Stimulated activated naive CD4-positive, alpha-beta T cell (primary cell): ENCODE results near the gene DAGLA.

ENCODE experiments used
- DNase-seq, 6 experiments: peaks; one replicate each; lab custom pipeline; 2025; lab: John Stamatoyannopoulos, UW

DAGLA gene

GRCh38 chr11:61765550-61766253 lies 85.5 kb downstream of the DAGLA start:
- no peak for DNase-seq

DNA sequence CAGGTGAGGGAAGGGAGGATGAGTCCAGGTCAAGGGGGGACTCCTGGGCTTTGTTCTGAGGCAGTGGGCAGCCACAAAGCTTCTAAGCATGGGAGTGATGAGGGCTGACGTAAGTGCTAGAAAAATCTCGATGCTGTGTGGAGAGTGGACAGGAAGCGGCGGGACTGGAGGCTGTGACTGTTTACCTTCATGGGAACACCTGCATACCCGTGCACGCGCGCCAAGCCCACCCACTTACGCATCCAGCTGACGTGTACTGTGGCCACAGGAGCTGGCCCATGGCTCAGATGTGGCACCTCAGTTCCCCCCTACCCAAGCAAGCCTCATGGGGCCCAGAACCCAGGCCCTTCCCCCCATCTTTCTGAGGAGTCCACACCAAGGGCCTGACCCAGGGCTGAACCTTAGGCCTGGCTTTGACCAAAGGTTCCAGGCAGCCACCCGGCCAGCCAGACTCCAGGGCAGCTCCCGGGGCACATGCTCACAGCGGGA lies 86.2 kb downstream of the DAGLA start:
- no peak for DNase-seq

DNA sequence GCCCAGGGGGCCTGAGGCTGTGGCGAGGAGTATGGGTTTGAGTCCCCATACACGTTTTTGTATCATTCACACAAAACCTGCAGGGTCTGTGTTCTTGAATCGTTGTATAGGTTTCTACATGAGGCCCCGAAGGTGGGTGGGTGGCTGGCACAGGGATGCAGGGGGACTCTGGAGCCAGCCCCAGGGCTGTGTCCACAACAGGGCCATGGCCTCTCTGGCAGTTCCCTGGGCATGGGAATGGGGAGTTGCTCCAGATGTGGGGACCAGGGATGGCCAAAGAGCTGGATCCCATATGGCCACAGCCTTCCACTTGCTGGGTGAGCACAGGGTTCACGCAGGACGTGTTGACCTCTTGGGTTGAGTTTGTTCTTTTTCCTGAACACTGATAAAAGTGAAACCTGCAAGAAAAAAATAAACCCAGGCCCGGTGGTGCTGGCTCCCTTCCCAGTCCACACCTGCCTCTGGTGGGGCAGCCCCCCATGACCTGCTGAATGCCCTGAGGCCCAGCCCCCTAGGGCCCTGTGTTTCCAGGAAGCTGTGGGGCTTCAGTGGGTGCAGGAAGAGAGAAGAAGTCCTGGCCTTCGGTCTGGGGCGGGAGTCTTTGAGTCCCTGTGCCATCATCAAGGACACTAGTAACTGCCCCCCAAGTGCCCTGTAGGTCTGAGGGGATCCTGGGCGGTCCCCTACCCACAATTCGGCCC lies 88.3 kb downstream of the DAGLA start:
- no peak for DNase-seq

DNA sequence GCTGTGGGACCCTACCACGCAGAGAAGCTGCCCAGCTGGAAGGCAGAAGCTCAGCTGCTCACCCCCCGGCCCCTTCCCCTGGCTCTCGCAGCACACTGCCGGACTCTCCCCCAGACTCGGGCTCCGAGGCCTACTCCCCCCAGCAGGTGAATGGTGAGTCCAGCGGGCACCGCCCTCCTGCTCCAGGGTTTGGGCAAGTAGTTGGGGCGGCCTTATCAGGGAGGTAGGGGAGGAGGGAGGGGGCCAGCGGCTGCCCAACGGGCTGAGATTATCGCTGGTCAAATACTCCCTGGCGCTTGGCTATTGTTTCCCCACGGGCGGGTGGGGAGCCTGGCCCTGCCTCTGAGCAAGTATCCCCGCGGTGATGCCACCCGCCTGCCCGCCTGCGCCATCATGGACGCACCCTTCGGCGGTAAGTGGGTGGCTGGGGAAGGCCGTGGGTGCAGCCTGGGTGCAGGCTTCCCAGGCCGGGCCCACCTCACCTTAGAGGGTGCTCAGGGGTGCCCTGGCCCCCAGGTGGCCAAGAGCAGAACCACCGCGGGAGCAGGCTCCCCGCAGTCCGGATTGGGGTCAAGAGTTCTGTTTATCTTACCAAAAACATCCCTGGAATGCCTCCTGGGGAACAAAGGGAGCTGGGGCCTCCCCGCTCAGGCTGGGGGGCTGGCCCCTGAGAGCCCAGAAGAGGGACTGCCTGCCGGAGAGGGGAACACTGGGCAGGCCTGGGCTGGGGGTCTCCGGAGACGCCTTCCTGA lies 89.2 kb downstream of the DAGLA start:
- DNase-seq: no peak

DNA sequence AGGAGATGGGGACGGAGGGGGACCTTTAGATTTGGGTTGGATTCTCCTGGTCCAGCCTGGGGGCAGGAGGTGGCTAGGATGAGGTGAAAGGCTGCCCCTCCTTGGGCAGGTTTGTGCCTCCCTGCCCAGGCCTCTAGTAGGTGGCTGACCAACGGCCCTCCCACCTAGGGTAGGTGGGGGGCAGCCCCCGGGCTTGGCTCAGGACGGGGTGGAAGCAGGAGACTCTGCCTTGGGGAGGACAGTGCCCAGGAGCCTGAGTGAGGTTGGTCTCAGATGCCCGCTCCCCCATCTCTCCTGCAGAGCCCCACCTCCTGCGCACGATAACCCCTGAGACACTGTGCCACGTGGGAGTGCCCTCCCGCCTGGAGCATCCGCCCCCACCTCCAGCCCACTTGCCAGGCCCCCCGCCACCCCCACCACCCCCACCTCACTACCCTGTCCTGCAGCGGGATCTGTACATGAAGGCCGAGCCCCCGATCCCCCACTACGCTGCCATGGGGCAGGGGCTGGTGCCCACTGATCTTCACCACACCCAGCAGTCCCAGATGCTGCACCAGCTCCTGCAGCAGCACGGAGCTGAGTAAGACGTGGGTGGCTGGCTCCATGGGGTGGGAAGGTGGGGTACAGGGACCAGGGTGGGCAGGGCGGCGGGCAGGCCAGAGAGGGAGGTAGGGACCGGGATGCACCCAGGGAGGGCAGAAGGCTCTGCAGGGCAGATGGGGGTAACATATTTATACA lies 89.9 kb downstream of the DAGLA start:
- DNase-seq: no peak

- no peak for DNase-seq
Measured at GRCh38 chr11:61771195-61771894, 91.2 kb downstream of the DAGLA start.

DNA sequence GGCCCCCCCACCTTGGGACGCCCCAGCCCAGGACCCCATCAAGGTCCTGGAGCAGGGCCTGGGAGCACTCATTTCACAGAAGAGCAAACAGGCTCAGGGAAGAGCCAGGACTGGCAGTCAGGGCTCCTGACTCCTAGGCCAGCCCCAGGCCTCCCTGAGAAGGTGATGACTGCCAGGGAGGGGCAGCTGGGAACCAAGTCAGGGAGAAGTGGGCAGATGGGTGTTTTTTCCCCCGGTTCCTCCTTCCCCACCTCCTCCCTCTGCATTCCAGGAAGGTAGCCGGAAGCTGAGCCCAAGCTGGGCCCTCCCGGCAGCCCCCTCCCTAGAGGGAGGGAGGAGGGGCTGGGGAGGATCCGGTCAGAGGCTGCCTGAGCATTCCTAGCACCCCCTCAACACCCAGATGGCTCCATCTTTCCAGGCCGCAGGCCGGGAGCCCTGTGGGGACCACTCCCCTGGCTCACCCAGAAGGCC lies 91.8 kb downstream of the DAGLA start:
- no peak for DNase-seq

- DNase-seq: no peak
Measured at GRCh38 chr11:61773356-61773755, 93.2 kb downstream of the DAGLA start.

GRCh38 chr11:61773809-61774208 lies 93.6 kb downstream of the DAGLA start:
- no peak for DNase-seq

DNA sequence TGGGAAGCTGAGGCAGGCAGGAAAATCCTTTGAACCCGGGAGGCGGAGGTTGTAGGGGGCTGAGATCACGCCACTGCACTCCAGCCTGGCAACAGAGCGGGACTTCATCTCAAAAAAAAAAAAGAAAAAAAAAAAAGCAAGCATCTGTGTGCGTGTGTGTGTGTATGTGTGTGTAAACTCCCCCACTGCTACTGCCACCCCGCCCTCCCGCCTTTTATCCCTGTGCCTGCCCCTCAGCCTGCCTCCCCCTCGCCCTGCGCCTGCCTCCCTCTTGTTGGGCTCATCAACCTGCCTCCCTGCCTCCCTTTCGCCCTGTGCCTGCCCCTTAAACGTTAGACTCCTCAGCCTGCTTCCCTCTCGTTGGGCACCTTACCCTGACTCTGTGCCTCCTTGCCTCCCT lies 94.2 kb downstream of the DAGLA start:
- DNase-seq: no peak

DNA sequence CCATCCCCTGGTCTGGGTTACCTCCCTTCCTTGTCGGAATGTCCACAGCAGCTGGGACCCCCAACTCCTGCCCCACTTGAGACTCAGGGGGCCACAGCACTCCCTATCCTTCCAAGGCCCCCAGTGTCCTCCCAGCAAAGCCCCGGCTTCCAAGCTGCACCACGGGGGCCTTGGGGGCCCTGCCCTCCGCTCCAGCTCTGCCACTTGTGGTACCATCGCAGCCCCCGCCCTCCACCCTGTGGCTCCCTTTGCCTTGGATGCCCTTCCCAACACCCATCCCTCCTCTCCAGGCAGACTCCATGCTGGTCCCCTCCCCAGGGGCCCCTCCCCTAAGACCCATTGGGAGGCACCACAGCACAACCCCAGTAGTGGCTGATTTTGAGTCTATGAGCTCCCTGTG lies 94.9 kb downstream of the DAGLA start:
- no peak for DNase-seq

- DNase-seq: no peak
Measured at GRCh38 chr11:61775606-61776554, 95.7 kb downstream of the DAGLA start.

- peak in 4 of 6 experiments; percentile 6 to 37 (median 23) for DNase-seq
Measured at GRCh38 chr11:61776561-61777075, 96.4 kb downstream of the DAGLA start.

DNA sequence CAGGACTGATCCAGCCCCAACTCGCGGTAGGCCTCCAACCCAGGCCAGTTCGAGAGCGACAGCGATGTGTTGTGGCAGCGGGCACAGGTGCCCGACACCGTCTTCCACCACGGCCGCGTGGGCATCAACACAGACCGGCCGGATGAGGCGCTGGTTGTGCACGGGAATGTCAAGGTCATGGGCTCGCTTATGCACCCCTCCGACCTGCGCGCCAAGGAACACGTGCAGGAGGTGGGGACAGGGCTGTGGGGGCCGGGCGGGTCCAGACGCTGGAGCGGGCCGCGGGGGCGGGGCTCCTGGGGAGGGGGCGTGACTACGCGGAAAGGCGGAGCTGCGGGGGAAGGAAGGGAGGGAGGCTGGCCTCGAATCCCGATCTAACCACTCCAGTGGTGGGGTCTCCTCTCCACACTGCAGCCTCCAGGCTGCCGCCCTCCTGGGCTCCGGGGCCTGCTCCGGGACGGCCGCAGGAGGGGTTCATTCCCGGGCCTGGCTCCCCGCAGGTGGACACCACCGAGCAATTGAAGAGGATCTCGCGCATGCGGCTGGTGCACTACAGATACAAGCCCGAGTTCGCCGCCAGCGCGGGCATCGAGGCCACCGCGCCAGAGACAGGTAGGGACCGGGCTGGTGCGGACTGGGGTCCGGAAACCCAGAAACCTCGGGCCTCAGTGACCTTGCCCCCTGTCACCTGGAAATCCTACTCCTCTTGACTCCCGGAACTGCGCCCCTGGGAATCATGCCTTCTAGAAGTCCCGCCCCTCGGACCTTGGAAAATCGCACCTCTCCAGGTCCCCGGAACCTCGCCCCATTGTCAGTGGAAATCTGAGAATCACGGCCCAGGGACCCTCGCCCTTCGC lies 97.3 kb downstream of the DAGLA start:
- peak in 5 of 6 experiments; percentile 41 to 72 (median 52) for DNase-seq

- no peak for DNase-seq
Measured at GRCh38 chr11:61778357-61778886, 98.2 kb downstream of the DAGLA start.

DNA sequence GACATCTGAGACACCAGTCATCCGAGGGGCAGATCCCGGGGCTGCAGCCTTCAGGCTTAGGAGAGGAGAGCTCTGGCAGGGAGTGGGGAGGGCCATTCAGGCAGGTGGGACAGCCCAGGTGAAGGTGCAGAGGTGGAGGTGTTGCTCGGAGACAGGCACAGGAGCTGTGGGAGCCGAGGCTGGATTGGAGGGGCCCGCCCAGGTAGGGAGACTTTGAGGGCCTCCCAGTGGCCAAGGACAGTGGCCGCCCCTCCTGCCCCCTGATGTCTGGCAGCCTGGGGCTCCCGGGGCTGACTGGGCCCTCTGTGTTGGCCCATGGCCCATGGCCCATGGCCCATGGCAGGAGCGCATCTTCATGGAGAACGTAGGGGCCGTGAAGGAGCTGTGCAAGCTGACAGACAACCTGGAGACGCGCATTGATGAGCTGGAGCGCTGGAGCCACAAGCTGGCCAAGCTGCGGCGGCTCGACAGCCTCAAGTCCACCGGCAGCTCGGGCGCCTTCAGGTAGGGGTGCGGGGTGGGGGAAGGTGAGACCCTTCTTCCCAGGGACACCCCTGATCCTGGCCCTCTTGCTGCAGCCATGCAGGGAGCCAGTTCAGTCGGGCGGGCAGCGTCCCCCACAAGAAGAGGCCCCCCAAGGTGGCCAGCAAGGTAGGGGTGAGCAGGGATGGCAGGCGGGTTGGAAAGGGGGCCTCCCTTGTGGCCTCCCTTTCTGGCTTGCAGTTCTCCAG lies 98.9 kb downstream of the DAGLA start:
- no peak for DNase-seq

GRCh38 chr11:61779666-61780525 lies 99.7 kb downstream of the DAGLA start:
- no peak for DNase-seq
